HG02798 (cell line): Measurements from ENCODE around the gene RNF141.

ENCODE experiments used
- ATAC-seq: cut with Tn5 transposase; IDR thresholded peaks from one replicate; pipeline ENCODE4 v1.9.1; 2021; ENCODE audit warnings: mild to moderate bottlenecking; ENCODE audit not compliant: unreplicated experiment, poor library complexity

RNF141 gene

DNA sequence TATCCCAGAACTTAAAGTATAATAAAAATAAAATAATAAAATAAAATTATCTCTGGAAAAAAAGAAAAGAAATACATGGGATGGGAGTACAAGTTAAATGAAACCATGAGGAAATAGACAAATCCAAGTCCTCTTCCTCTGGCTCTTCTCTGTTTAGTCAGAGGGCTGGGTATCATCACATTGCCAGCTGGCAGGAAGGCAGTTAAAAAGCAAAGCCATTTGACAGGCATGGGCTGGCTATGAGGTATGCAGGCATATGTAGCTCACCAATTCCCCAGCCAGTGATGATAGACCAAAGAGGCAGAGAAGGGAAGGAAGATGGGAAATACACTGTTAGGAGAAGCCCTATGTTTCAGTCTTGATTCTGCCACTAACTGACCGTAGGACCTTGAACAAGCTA, 21.0 kb upstream of the RNF141 start:
- ATAC-seq, result no peak

DNA sequence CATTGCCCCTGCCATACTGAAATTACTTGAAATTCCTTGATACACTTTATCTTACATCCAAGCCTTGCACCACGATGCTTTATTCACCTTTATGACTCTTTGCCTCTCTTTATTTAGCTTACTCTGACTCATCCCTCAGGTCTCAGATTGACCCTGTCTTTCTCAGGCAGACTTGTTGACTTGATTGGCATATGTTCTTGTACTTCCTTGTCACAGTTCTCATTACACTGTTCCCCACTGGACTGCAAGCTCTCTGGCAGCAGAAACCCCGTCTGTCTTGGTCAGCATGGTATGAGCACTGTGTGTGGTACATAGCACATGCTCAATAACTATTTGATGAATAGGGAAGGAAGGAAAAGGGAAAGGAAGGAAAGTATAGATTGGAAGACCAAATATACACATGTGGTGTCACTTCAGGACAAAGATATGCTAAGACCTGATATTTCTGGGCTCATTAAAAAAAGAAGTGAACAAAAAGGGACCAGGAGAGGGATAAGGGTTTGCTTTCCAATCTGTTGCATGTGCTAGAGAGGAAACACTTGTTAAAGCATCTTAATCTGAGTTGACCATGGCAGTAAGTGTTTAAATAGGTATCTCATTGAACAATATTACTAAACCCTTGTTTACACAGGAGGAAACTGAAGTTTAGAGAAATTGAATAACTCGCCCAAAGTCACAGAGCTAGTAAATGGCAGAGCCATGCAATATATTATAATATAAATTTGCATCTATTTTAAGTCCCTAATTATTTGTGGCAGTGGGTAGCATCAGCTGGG, 20.2 kb upstream of the RNF141 start:
- ATAC-seq, result no peak

DNA sequence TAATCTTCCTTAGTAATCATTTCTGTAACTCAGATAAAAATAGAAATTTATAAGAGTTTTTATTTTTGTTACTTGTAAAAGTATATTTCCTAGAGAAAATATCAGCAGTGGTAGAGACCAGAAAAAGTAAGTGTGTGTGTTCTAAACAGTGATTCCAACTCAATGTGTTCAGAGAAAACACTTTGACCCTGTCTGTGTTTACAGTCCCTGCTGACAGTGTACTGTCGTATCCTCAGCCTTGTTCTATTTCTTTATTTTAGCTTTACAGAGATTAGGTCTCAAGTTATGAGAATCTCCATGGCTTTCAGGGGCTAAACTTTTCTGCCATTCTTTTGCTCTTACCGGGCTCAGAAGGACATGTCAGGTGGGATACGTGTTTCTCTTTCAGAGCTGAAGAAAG, 17.3 kb upstream of the RNF141 start:
- no peak for ATAC-seq

DNA sequence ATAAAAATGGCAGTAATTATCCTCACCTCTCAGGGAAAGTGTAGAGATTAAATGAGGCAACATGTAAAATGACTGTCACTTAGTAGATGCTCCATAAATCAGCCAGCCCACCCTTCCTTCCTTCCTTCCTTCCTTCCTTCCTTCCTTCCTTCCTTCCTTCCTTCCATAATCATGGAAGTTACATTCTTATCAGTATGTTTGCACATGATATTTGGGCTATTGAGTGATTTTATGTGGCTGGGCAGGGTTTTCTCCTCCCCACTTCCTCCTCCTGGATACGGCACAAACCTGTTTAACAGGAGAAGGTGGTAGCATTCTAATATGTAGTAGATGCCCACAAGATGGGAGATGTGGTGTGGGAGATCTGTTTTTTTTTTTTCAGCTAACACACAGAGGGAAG, 15.6 kb upstream of the RNF141 start:
- no peak for ATAC-seq

DNA sequence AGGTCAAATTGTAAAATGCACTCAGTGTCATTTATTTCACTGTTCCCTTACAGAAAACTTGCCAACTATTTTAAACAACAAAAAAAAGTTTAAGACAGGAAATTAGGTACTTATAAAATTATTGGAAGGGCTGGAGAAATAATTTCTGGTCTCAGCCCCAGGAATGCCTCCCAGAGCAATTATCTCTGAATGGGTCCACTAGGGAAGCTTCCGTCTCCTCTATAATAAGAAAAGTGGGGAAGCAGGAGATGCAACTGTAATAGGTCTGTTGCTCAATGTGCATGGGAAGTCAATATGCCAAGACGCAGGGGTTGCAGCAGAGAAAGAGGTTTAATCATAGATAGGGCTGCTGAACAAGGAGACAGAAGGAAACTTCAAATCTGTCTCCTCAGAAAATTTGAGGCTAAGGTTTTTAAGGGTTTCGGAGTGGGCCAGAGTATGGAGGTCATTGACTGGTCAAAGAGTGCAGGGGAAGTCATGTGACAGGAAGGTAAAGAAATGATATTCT, 10.9 kb upstream of the RNF141 start:
- ATAC-seq, result no peak

DNA sequence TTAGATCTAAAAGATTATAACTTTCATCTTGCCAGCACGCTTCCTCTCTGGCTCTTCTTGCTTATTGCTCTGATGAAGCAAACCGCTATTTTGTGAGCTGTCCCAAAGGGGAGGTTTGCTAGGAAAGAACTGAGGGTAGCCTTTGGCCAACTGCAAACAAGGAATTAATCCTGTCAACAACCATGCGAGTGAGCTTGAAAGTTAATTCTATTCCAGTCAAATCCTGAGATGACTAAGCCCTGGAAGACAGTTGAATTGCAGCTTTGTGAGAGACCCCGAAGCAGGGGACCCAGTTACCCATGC, 10.3 kb upstream of the RNF141 start:
- no peak for ATAC-seq

DNA sequence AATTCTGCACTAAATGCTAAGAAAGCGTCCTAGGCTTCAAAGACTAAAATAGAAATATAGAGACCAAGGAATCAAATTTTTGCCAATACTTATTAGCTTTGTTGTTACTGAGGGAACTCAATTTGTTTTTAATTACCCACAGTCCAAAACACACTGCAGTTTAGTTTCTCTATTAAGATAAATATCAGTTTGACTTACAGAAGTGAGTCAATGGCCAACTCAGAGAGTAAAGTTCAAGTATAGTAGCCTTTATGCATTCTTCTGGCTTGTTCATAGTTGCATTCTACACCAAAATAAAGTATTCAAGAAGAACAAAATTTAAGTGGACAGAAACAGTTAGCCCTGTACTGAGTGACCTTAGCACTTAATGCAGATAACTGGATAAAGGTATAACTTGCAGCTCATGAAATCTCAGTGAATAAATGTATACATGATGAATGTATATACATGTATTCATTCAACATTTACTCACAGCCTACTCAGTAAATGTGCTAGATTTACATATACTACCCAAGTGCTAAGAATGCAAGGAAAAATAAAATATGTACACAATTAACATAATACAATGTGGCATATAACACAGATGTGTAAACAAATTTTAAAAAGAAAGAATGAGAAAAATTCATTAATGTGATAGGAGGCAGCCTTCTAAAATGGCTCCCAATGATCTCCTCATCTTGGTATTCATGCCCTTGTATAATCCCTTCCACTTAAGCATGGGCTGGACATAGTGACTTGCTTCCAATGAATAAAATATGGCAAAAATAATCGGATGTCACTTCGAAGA, 9.7 kb upstream of the RNF141 start:
- no peak for ATAC-seq

DNA sequence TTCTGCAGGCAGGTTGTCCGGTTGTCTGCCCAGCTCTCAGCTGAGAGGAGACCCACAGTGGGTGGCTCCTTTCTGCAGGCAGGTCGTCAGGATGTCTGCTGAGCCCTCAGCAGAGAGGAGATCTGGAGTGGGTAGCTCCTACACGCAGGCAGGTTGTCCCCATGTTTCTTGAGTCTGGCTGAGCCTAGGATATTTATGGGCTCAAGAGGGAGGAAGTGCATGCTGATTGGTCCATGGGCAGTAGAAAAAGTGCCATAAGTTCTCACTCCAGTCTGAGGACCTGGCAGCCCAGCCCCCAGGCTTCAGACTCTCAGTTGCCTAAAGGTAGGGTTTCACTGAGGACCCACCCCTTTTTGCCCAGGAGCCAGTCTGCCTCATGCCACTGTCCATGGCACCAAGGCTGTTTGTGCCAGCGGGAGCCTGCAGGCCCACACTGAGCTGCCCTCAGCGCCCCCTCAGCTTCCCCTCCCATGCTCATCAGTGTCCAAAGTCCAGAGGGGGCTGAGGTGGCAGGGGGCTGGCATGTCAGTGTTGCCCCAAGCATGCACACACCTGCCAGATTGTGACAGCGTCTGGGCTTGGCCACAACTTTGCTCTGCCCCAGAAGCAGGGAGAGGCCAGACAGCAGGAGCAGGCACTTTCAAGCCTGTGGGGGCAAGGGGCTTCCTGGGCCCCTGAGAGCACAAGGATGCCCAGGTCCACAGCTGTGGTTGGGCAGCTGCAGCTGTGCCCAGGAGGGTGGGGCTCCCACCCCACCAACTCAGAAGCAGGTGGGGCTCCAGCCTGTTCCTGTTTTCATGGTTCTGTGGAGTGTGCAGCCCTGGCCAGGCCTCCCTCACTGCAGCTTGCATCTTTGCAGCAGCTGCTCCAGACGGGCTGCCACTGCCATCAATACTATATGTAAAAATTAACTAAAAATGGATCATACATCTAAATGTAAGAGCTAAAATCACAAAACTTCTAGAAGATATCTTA, 3.8 kb upstream of the RNF141 start:
- no peak for ATAC-seq

DNA sequence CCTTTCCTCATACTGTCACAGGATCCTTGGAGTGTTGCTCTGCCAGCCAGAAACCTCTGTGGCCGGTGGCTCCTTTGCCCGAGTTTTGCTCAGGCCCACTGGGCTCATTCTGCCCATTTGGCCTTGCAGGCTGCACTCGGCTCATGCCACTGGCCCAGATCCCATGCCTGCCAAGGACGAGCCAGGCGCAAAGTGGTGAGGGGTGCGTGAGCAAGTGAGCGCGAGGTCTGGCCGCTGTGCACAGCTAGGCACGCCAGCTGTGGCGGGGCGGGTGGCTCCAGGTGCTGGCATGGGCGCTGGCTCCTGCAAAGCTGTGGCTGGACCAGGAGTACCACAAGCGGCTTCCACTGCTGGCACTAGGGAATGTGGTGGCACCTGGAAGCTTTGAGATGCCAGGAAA, 2.8 kb upstream of the RNF141 start:
- ATAC-seq, result no peak

DNA sequence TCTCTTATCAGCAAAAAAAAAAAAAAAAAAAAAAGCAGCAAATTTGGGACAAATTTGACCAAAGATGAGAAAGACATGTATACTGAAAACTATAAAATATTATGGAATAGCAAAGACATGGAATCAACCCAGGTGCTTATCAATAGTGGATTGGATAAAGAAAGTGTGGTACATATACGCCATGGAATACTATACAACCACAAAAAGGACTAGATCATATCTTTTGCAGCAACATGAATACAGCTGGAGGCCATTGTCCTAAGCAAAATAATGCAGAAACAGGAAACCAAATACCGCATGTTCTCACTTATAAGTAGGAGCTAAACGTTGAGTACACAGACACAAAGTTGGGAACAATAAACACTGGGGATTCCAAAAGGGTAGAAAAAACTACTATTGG, 1.8 kb upstream of the RNF141 start:
- ATAC-seq, result no peak

DNA sequence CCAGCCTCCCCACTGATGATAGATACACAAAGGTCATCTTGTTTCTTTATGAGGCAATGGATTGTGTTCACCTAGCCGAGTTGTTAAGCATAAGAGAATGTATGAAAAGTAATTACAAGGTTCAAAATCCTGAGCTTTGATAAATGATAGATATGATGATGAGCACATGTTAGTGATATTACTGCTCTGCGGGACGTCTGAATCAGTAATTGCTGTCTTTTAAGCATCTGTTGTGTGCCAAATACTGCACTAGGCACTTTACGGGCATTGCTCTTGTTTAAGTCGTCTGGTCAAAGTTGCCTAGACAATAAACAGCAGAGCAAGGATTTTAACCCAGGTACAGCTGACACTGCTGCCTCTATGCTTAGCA, 559 bp upstream of the RNF141 start:
- no peak for ATAC-seq

DNA sequence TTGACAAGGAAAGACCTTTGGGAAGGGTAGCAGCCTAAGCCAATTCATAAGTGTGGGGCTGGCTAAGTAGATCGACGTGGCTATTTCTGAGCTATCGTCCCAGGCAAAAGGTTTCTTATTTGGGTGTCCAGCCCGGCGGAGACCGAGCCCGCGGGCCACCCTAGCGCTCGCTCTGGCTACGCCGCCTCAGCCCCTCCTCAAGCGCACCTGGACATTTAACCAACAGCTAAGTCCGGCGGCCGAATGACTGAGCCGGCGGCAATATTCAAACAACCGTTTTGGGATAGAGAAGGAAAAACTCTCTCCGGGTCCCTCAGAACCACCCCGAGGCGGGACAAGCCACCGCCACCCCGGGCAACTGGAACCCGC, 457 bp downstream of the RNF141 start:
- ATAC-seq, result peak; percentile 25

DNA sequence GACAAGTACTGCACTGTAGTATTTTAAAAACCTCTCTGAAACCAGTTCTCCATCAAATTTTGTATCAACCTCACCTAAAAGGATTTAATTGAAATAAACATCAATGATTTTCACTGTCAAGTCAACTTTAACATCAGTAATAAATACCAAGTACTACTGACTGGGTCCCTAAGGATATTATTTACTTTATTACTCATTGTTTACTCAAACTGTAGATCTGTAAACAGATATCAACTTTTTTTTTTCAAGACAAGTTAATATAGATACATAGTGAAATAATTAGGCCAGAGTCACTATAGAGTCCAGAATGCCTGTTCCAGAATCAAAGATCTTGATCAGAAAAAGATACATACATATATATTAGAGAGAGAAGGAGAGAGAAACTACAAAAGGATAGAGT, 1.6 kb downstream of the RNF141 start:
- ATAC-seq, result no peak

DNA sequence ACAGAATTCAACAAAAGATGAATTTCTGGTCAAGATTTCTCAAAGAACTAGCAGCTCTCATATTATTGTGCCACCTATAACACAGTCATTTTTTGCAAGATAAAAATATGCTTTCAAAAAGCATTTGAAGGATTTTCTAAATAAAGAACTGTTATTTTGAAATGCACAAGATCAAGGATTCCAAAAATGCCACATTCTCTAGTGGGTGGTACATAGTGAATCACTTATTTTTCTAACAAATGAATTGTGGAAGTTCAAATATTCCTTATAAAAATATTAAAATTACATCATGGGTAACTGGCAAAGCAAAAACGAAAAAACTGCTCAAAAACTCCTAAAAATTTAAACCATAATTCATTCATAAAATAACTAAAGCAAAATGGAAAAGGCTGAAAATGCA, 2.1 kb downstream of the RNF141 start:
- no peak for ATAC-seq

DNA sequence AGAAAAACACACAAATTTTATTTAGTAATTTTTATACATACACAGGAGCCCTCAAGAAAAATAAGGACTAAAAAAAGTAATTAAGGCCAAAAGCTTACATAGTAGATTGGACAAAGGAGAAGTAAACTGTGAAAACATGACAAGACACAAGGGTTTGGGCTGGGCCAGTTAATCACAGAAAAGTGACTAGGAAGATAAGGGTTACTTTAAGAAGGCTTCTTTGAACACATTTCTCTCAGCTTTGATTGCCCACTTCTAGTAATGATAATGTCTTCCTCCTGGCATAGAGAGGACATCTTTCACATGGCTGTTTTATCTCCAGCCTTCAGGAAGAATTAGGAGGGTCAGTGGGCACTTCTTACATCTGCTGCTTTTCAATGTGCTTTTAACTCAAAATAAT, 3.4 kb downstream of the RNF141 start:
- no peak for ATAC-seq

DNA sequence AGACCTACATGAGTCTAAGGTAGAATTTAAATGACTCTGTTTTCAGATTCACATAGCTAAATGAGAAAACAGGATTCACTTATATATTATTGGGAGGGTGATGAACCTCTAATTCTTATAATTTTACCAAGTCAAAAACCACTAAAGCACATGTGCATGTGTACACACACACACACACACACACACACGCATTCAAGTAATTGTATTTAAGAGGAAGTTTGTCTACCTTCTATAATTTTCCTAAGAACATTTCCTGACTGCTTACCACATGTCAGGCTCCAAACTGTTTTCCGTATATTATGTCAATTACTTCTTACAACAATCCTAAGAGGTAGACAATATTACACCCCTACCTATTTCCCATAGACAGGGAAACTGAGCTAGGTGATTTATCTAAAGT, 6.7 kb downstream of the RNF141 start:
- no peak for ATAC-seq

DNA sequence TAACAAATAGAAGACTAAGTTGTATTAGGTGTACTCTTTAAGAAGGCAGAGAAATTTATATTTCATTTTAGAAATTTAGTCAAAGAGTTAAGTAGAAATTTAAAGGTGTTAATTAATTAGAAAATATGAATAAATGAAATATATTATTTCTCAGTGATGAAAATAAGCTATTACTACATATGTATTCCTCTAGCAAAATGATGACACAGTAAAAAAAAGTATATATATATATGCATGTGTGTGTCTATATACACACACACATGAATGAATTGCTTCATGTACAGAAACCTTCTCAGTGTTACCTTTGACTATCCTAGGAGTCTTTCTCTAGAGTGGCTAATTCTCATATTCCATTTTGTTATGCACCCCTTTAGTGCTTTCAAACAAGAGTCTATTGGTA, 7.7 kb downstream of the RNF141 start:
- no peak for ATAC-seq

DNA sequence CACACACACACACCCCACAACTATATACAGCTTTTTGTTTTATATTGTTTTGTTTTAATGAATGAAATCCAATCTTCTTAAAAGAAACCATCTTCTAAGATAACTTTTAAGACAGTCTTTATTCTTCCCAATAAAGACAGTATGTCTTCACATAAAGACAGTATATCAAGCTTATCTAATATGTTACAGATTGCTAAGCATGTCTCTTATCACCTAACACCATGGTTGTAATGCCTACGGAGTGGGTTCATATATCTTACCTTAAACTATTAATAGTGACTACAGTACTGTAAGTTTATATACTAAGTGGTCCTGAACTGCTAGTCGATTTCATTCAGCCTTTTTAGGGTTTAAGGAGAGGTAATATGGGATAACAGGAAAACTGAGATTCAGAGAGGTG, 8.5 kb downstream of the RNF141 start:
- ATAC-seq, result no peak

DNA sequence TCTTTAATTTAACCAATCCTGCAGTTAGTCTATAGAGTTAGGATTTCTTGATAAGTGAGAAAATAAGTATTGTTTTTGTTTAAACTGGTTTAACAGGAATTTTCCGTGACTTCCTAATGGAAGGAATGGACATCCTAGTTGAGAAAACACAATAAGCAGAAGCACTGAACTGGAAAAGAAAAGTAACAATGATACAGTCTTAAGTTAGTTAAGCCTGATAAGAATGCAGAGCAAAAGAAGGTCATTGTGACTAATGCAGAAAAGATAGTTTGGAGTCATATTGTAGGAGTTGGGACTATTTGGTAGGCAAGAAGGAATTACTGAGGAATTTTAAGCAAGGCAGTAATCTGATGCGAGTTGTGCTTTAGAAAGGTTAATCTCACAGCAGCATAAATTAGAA, 11.7 kb downstream of the RNF141 start:
- ATAC-seq, result no peak

DNA sequence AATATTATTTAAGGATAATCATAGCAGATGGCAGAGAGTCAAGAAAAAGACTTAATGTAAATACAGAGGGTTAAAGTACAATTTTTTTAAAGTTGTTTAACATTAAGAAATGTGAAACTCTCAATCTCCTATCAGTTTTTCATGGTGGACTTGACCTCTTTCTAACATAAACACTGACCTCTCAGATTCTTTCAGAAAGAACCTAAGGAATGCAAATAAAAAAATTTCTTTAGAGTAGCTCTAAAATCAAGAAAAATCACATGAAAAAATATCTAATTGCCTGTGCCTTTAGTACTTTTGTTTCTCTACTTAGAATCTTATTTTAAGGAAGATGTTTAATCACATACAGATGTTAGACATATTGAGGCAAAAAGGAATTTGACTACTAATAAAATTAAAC, 12.9 kb downstream of the RNF141 start:
- no peak for ATAC-seq
